IMR-90 (cell line): ENCODE results near the gene MYO10. TPM values are rescaled to one million over a fixed set of nuclear protein-coding genes. Genes with fewer than 3 reads are reported as not detected.
A peak's percentile ranks its signal among the peaks of the same experiment; 100 is the strongest.

Experiments
- ATAC-seq: fragments of 200-7000 bp; cut with Tn5 transposase; 2 replicates; pipeline ENCODE4 v1.9.1; 2020; ENCODE audit warnings: low read depth, mild to moderate bottlenecking, moderate library complexity
- BruUV-seq: library from RNA; stranded (reverse); fragments of 400-500 nt; replicated peaks from 2 replicates; lab custom pipeline; 2021; lab: Mats Ljungman, UMichigan
- CTCF ChIA-PET: fragments of 300-600 bp; formaldehyde crosslinking; extraction: SDS; loops from one replicate; lab custom pipeline; 2021; ENCODE audit warnings: antibody characterized with exemption; lab: Yijun Ruan, JAX
- POLR2A ChIA-PET: fragments of 300-600 bp; sonication (Branson Sonifier 250); formaldehyde crosslinking; loops from one replicate; lab custom pipeline; 2022; ENCODE audit warnings: antibody characterized with exemption; ENCODE audit not compliant: unreplicated experiment; lab: Charles Lee
- DNase-seq: peaks from one replicate; pipeline ENCODE4 v3.0.0; 2013
- H2AFZ ChIP-seq: replicated peaks from 2 replicates; pipeline ENCODE3; 2013; ENCODE audit warnings: low read length, mild to moderate bottlenecking; ENCODE audit not compliant: poor library complexity
- H2AK5ac ChIP-seq: 2 replicates; pipeline ENCODE4 v1.6.1; 2013; ENCODE audit warnings: low read depth, low read length, inconsistent platforms
- H2AK9ac ChIP-seq: replicated peaks from 2 replicates; pipeline ENCODE3; 2013; ENCODE audit warnings: mild to moderate bottlenecking, low read depth, low read length, moderate library complexity; ENCODE audit not compliant: poor library complexity
- H2BK120ac ChIP-seq: 2 replicates; pipeline ENCODE4 v1.6.1; 2013; ENCODE audit warnings: low read depth, low read length, inconsistent platforms
- H2BK15ac ChIP-seq: 3 replicates; pipeline ENCODE4 v1.6.1; 2013; ENCODE audit warnings: low read depth, low read length, inconsistent platforms
- H2BK20ac ChIP-seq: 2 replicates; pipeline ENCODE4 v1.6.1; 2013; ENCODE audit warnings: low read depth, mild to moderate bottlenecking, inconsistent platforms, low read length, moderate library complexity
- H2BK5ac ChIP-seq: 2 replicates; pipeline ENCODE4 v1.6.1; 2013; ENCODE audit warnings: mild to moderate bottlenecking, low read depth, low read length, inconsistent platforms; ENCODE audit not compliant: poor library complexity, severe bottlenecking
- H3K14ac ChIP-seq: replicated peaks from 2 replicates; pipeline ENCODE4 v1.6.1; 2013; ENCODE audit warnings: low read depth, low read length, inconsistent platforms
- H3K18ac ChIP-seq: 2 replicates; pipeline ENCODE4 v1.6.1; 2013; ENCODE audit warnings: low read depth, low read length, control low read depth
- H3K23ac ChIP-seq: 2 replicates; pipeline ENCODE4 v1.6.1; 2013; ENCODE audit warnings: low read depth, low read length, inconsistent platforms
- H3K27ac ChIP-seq: 2 replicates; pipeline ENCODE4 v1.5.1; 2013; ENCODE audit warnings: mild to moderate bottlenecking, control low read depth, low read length; ENCODE audit not compliant: insufficient read depth
- H3K27me3 ChIP-seq: 2 replicates; pipeline ENCODE4 v1.6.1; 2013; ENCODE audit warnings: low read length; ENCODE audit not compliant: control insufficient read depth, insufficient read depth
- H3K36me3 ChIP-seq: 2 replicates; pipeline ENCODE4 v1.6.1; 2013; ENCODE audit warnings: low read length, mixed read lengths; ENCODE audit not compliant: control insufficient read depth, insufficient read depth
- H3K4ac ChIP-seq: 2 replicates; pipeline ENCODE4 v1.6.1; 2013; ENCODE audit warnings: low read depth, low read length, inconsistent platforms
- H3K4me1 ChIP-seq: 2 replicates; pipeline ENCODE4 v1.6.1; 2013; ENCODE audit warnings: low read length, mixed read lengths; ENCODE audit not compliant: control insufficient read depth, insufficient read depth
- H3K4me2 ChIP-seq: 2 replicates; pipeline ENCODE4 v1.6.1; 2013; ENCODE audit warnings: low read depth, mild to moderate bottlenecking, control low read depth, low read length, moderate library complexity
- H3K4me3 ChIP-seq: 2 replicates; pipeline ENCODE4 v1.5.1; 2013; ENCODE audit warnings: low read depth, mild to moderate bottlenecking, control low read depth, low read length, moderate library complexity; ENCODE audit not compliant: insufficient read depth
- H3K56ac ChIP-seq: 2 replicates; pipeline ENCODE4 v1.6.1; 2013; ENCODE audit warnings: low read length, inconsistent platforms; ENCODE audit not compliant: insufficient read depth; ENCODE audit errors: extremely low read depth
- H3K79me1 ChIP-seq, 2 experiments: 2 replicates each; pipeline ENCODE4 v1.6.1; 2013; ENCODE audit warnings: low read length in 2 of 2, inconsistent platforms in 1 of 2, low read depth in 1 of 2
- H3K9ac ChIP-seq: 2 replicates; pipeline ENCODE4 v1.6.1; 2013; ENCODE audit warnings: low read depth, low read length, control low read depth
- H3K9me1 ChIP-seq: 2 replicates; pipeline ENCODE4 v1.6.1; 2013; ENCODE audit warnings: low read length, inconsistent platforms; ENCODE audit not compliant: insufficient read depth
- H3K9me3 ChIP-seq: 2 replicates; pipeline ENCODE4 v1.6.1; 2013; ENCODE audit warnings: low read length; ENCODE audit not compliant: control insufficient read depth, insufficient read depth
- H4K20me1 ChIP-seq: 2 replicates; pipeline ENCODE4 v1.6.1; 2013; ENCODE audit warnings: low read length, inconsistent platforms; ENCODE audit not compliant: insufficient read depth
- H4K5ac ChIP-seq: 2 replicates; pipeline ENCODE4 v1.6.1; 2013; ENCODE audit warnings: mild to moderate bottlenecking, low read depth, low read length, control low read depth
- H4K8ac ChIP-seq, 2 experiments: 2 replicates each; pipeline ENCODE4 v1.6.1; 2013; ENCODE audit warnings: low read depth in 2 of 2, low read length in 2 of 2, control low read depth in 1 of 2, inconsistent platforms in 1 of 2
- H4K91ac ChIP-seq: 2 replicates; pipeline ENCODE4 v1.6.1; 2013; ENCODE audit warnings: low read depth, low read length, inconsistent platforms; ENCODE audit not compliant: insufficient read depth
- CEBPB ChIP-seq: IDR thresholded peaks from 2 replicates; pipeline ENCODE4 v1.6.1; 2012; ENCODE audit warnings: low read depth, low read length, improper control_type of control experiment
- FOS ChIP-seq: fragments of 150-350 bp; IDR thresholded peaks from 2 replicates; pipeline ENCODE4 v1.6.1; 2016; ENCODE audit warnings: low read depth, low read length
- MAZ ChIP-seq: IDR thresholded peaks from 2 replicates; pipeline ENCODE4 v1.6.1; 2012; ENCODE audit warnings: low read depth, mild to moderate bottlenecking, low read length, improper control_type of control experiment, moderate library complexity, borderline replicate concordance
- RFX5 ChIP-seq: IDR thresholded peaks from 2 replicates; pipeline ENCODE4 v1.8.0; 2012; ENCODE audit warnings: low read depth, mild to moderate bottlenecking, low read length, moderate library complexity
- WGBS, 2 experiments: methylation state at CpG; one replicate each; pipeline versions ENCODE4 v1.1.5 to v1.1.7; 2013; ENCODE audit warnings: missing lambda C conversion rate in 2 of 2; ENCODE audit not compliant: insufficient read length in 1 of 2; ENCODE audit errors: extremely low coverage in 2 of 2; 5-methylcytosine and 5-hydroxymethylcytosine counted together
- dilution Hi-C: fragments of 300-500 bp; cut with HindIII; formaldehyde crosslinking; loops from one replicate; pipeline ENCODE4 v1.14.3; 2018; ENCODE audit warnings: low sequenced_read_pairs; ENCODE audit not compliant: unreplicated experiment
- in situ Hi-C: fragments of 300-500 bp; cut with MboI; formaldehyde crosslinking; loops from 3 replicates; pipeline ENCODE4 v1.14.3; 2019; ENCODE audit warnings: low sequenced_read_pairs, inconsistent platforms, mixed read lengths
- intact Hi-C: fragments of 100-400 bp; cut with micrococcal nuclease; formaldehyde crosslinking; loops from 2 replicates; pipeline ENCODE4 v1.10.0; 2022
- polyA plus RNA-seq, 3 experiments: library from polyadenylated mRNA; depleted of rRNA; stranded (reverse); fragments of >200 nt; gene quantifications; 2 replicates each; pipeline ENCODE4 v1.2.3, GENCODE V29; 2012; ENCODE audit warnings: low replicate concordance in 1 of 3
- total RNA-seq: library from RNA; depleted of rRNA; stranded (reverse); fragments of >200 nt; gene quantifications from 2 replicates; pipeline ENCODE4 v1.2.3, GENCODE V29; 2012

MYO10 gene
- total and polyA plus RNA-seq, 2 of the 4 experiments (the other 2 are of a cell fraction), result 39.9 to 115 TPM

GRCh38 chr5:16903480-16904300 lies 32.4 kb downstream of the MYO10 start:
- H3K4me1 ChIP-seq, result peaks cover 22% of the 10 kb centered on the region
- ChIA-PET POLR2A (no interaction called here), CTCF (no interaction called here)
- BruUV-seq, result no TSS peak
- TF ChIP-seq FOS, result no peak
- no peak for TF ChIP-seq MAZ
- TF ChIP-seq RFX5, result no peak
- peak; percentile 73; the same call in 1 of the 2 replicates for TF ChIP-seq CEBPB
- H3K4me3 ChIP-seq, result no peak overlapping the region
- H4K91ac ChIP-seq, result no peak overlapping the region
- dilution Hi-C loops (no loop called here), intact Hi-C loops (no loop called here), in situ Hi-C loops (no loop called here)
- peaks cover 100% of the 10 kb centered on the region for H4K20me1 ChIP-seq
- no peak overlapping the region for H3K56ac ChIP-seq
- no peaks in the 10 kb centered on the region for H3K9me3 ChIP-seq
- H4K8ac ChIP-seq, result no peak overlapping the region
- H3K4ac ChIP-seq, result no peak overlapping the region
- peaks cover 0 to 72% of the 10 kb centered on the region in 2 experiments; a peak in 2 of 4 replicates for H3K79me1 ChIP-seq
- H3K27me3 ChIP-seq, result no peaks in the 10 kb centered on the region
- H2BK15ac ChIP-seq, result no peak overlapping the region
- H3K9me1 ChIP-seq, result peaks cover 50% of the 10 kb centered on the region
- H3K4me2 ChIP-seq, result no peak overlapping the region
- DNase-seq (no peak), ATAC-seq (no peak)
- H3K18ac ChIP-seq, result no peak overlapping the region
- no peak overlapping the region for H3K9ac ChIP-seq
- no peak overlapping the region for H2AFZ ChIP-seq
- no peak overlapping the region for H2AK9ac ChIP-seq
- WGBS, 2 experiments, result no CpG with 5 or more reads among the region's 7 CpGs
- H3K14ac ChIP-seq, result 0 out of 2 replicates have a peak overlapping the region, but pooled peaks have one; percentile 0
- peaks cover 17% of the 10 kb centered on the region for H3K36me3 ChIP-seq
- no peak overlapping the region for H3K27ac ChIP-seq
- no peak overlapping the region for H2BK5ac ChIP-seq
- no peak overlapping the region for H2BK120ac ChIP-seq
- H2AK5ac ChIP-seq, result no peak overlapping the region
- no peak overlapping the region; the same call in 1 of the 2 replicates for H3K23ac ChIP-seq
- H4K5ac ChIP-seq, result no peak overlapping the region
- no peak overlapping the region for H2BK20ac ChIP-seq
